CD4-positive, alpha-beta memory T cell (primary cell): ENCODE results near the gene AGTRAP. TPM values are rescaled to one million over a fixed set of nuclear protein-coding genes. Genes with fewer than 3 reads are reported as not detected.

Experiments
- CTCF ChIA-PET: fragments of 350-600 bp; sonication (Branson Sonifier 250); formaldehyde crosslinking; loops from one replicate; lab custom pipeline; 2021; ENCODE audit warnings: inconsistent platforms; ENCODE audit not compliant: partially characterized antibody; lab: Charles Lee
- POLR2A ChIA-PET: fragments of 350-600 bp; sonication (Branson Sonifier 250); formaldehyde crosslinking; loops from one replicate; lab custom pipeline; 2021; ENCODE audit not compliant: partially characterized antibody; lab: Charles Lee
- DNase-seq, 5 donors: peaks; one replicate each; pipeline versions ENCODE4 v3.0.0 to v3.0.0-alpha.2; 2020 to 2022; ENCODE audit warnings: mixed read lengths in 1 of 5
- H3K27ac ChIP-seq: one replicate; pipeline ENCODE4 v1.7.0; 2013; ENCODE audit warnings: low read depth, low read length
- H3K27me3 ChIP-seq: 2 replicates; pipeline ENCODE4 v1.7.0; 2013; ENCODE audit warnings: mild to moderate bottlenecking, low read length, moderate library complexity; ENCODE audit not compliant: insufficient read depth
- H3K36me3 ChIP-seq: 2 replicates; pipeline ENCODE4 v1.7.0; 2013; ENCODE audit warnings: mild to moderate bottlenecking, low read length, moderate library complexity; ENCODE audit not compliant: insufficient read depth
- H3K4me1 ChIP-seq: 2 replicates; pipeline ENCODE4 v1.7.0; 2013; ENCODE audit warnings: mild to moderate bottlenecking, low read length, moderate library complexity; ENCODE audit not compliant: insufficient read depth
- H3K4me3 ChIP-seq, 2 donors: one replicate each; pipeline ENCODE4 v1.7.0; 2013; ENCODE audit warnings: low read length in 2 of 2, mild to moderate bottlenecking in 1 of 2
- H3K9me3 ChIP-seq, 2 donors: one replicate each; pipeline ENCODE4 v1.7.0; 2013; ENCODE audit warnings: low read length in 2 of 2, control low read depth in 1 of 2; ENCODE audit not compliant: control insufficient read depth in 1 of 2
- H3K27ac Mint-ChIP-seq, 7 donors: one replicate each; pipeline ENCODE4 v1.8.0; 2020 to 2021; ENCODE audit warnings: mixed read lengths in 7 of 7, mild to moderate bottlenecking in 6 of 7, inconsistent platforms in 3 of 7, moderate library complexity in 3 of 7
- H3K27me3 Mint-ChIP-seq, 2 donors: one replicate each; pipeline ENCODE4 v1.8.0; 2020 to 2021; ENCODE audit warnings: mixed read lengths in 2 of 2
- H3K36me3 Mint-ChIP-seq, 2 donors: one replicate each; pipeline ENCODE4 v1.8.0; 2020 to 2021; ENCODE audit warnings: mixed read lengths in 2 of 2, inconsistent platforms in 1 of 2, mild to moderate bottlenecking in 1 of 2
- H3K4me1 Mint-ChIP-seq, 4 donors: one replicate each; pipeline ENCODE4 v1.8.0; 2020 to 2021; ENCODE audit warnings: mixed read lengths in 4 of 4, mild to moderate bottlenecking in 1 of 4
- H3K4me3 Mint-ChIP-seq, 8 donors: one replicate each; pipeline ENCODE4 v1.8.0; 2020 to 2021; ENCODE audit warnings: mixed read lengths in 8 of 8, mild to moderate bottlenecking in 7 of 8, moderate library complexity in 6 of 8, inconsistent platforms in 3 of 8
- H3K9me3 Mint-ChIP-seq, 8 donors: one replicate each; pipeline ENCODE4 v1.8.0; 2020 to 2021; ENCODE audit warnings: mixed read lengths in 8 of 8, mild to moderate bottlenecking in 5 of 8, inconsistent platforms in 3 of 8, moderate library complexity in 1 of 8
- intact Hi-C: fragments of 100-400 bp; cut with micrococcal nuclease; formaldehyde crosslinking; loops from one replicate; pipeline ENCODE4 v1.15.1; 2023
- polyA plus RNA-seq, 2 donors: library from polyadenylated mRNA; unstranded; fragments of 300-500 nt; fragmentation: Illumina TruSeq; gene quantifications; one replicate each; pipeline ENCODE4 v1.2.3, GENCODE V29; 2021
- total RNA-seq, 2 experiments: library from RNA; stranded (reverse); gene quantifications; one replicate each; pipeline ENCODE4 v1.2.3, GENCODE V29; 2021

AGTRAP gene
- total and polyA plus RNA-seq, 4 experiments from 2014 or later: 19.0 to 76.9 (median 37.5) TPM

DNA sequence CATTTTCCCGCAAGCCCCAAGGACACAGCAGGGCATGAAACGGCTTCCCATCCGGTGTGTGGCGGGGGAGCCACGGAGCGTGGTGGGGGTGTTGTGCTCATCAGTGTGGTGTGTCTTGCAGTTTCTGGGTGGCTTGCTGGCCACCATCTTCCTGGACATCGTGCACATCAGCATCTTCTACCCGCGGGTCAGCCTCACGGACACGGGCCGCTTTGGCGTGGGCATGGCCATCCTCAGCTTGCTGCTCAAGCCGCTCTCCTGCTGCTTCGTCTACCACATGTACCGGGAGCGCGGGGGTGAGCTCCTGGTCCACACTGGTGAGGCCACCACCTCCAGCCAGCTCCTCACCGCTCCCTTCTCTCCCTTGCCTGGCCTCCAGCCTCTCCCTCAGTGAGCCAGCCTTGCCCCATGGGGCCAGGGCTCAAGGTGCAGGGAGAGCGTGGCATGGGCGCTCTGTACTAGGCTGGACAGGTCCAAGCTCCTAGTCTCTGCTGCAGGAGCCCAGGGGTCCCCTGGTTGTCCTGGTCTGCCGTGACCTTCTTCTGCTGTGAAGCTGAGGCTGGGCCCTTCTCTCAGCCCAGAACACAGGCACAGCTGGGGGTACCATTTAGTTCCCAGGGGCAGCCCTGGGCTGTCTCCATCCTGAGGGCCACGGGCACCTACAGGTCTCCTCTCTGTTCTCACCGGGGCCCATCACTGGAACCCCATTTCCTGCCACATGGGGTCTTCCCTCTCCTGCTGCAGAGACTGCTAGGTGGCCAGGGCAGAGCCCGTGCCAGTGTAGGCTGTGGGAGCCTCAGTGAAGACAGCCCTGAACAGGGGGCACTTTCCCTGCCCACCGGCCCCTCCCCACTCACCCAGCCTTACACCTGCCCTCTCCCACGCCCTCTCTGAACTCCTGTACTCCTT, 12.6 kb downstream of the AGTRAP start:
- H3K27me3 Mint-ChIP-seq: no peaks in the 10 kb centered on the region
- POLR2A ChIA-PET: interaction anchor here (1.0 to 2.2 kb wide), 3 partner anchors 13 to 98 kb away, joined by 4 to 7 read pairs (median 5); partner anchors contain the start of genes AGTRAP and FBXO6
- Histone ChIP-seq H3K9me3 (no peaks in the 10 kb centered on the region), H3K27ac (no peak overlapping the region), H3K4me1 (peaks cover 9% of the 10 kb centered on the region), H3K4me3 (no peak overlapping the region), H3K36me3 (peaks cover 11% of the 10 kb centered on the region), H3K27me3 (no peaks in the 10 kb centered on the region)
- peaks cover 18 to 34% of the 10 kb centered on the region in 2 donors for H3K36me3 Mint-ChIP-seq
- no peaks in the 10 kb centered on the region for H3K9me3 Mint-ChIP-seq
- CTCF ChIA-PET: interaction anchor here (1.5 to 2.4 kb wide), 4 partner anchors 29 to 101 kb away, joined by 4 to 11 read pairs (median 5); partner anchors contain the start of gene FBXO6
- H3K27ac Mint-ChIP-seq: peak overlapping the region in 6 of 7 donors; percentile 53 to 92 (median 86)
- intact Hi-C loops: loop anchor here (1.0 kb wide), 3 partner anchors 29 to 98 kb away; partner anchors contain the start of gene FBXO6
- peaks cover 9 to 31% (median 19%) of the 10 kb centered on the region in 4 donors for H3K4me1 Mint-ChIP-seq
- DNase-seq: no peak
- H3K4me3 Mint-ChIP-seq: no peak overlapping the region

DNA sequence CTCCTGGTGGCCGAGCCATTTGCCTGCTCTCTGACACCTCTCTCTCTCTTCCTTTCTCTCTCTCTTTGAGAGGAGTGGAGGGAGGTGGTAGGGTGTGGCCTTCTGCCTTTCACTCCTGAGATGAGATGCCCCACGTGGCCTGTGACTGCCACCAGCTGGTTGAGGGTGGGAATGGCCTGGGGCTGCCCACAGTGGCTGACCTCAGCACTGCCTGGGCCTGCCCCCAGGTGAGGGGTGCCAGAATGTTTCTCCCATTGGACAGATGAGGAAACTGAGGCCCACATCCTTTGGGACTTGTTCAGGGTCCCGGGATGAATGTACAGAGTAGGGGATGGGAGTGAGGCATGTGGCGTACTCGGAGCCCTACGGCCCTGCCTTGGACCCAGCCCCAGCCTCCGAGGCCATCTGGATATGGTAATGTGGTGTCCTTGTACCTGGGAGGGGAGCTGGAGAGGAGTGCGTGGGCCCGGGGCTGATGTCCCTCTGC, 13.3 kb downstream of the AGTRAP start:
- H3K36me3 Mint-ChIP-seq: peaks cover 18 to 34% of the 10 kb centered on the region in 2 donors
- peak overlapping the region in 6 of 7 donors; percentile 53 to 92 (median 86) for H3K27ac Mint-ChIP-seq
- POLR2A ChIA-PET: interaction anchor here (1.0 to 2.2 kb wide), 3 partner anchors 14 to 99 kb away, joined by 4 to 7 read pairs (median 5); partner anchors contain the start of genes AGTRAP and FBXO6
- no peaks in the 10 kb centered on the region for H3K27me3 ChIP-seq
- H3K4me1 ChIP-seq: peaks cover 9% of the 10 kb centered on the region
- CTCF ChIA-PET: interaction anchor here (1.2 to 2.4 kb wide), 5 partner anchors 30 to 102 kb away, joined by 4 to 11 read pairs (median 4); partner anchors contain the start of gene FBXO6
- H3K4me3 ChIP-seq: no peak overlapping the region
- peaks cover 11% of the 10 kb centered on the region for H3K36me3 ChIP-seq
- no peak overlapping the region for H3K4me3 Mint-ChIP-seq
- peak; percentile 38 to 64 (median 51) for DNase-seq
- intact Hi-C loops: loop anchor here (1.0 kb wide), 3 partner anchors 30 to 99 kb away; partner anchors contain the start of gene FBXO6
- peaks cover 9 to 31% (median 19%) of the 10 kb centered on the region in 4 donors for H3K4me1 Mint-ChIP-seq
- no peak overlapping the region for H3K27ac ChIP-seq
- no peaks in the 10 kb centered on the region for H3K9me3 Mint-ChIP-seq
- no peaks in the 10 kb centered on the region for H3K27me3 Mint-ChIP-seq
- H3K9me3 ChIP-seq: no peaks in the 10 kb centered on the region

DNA sequence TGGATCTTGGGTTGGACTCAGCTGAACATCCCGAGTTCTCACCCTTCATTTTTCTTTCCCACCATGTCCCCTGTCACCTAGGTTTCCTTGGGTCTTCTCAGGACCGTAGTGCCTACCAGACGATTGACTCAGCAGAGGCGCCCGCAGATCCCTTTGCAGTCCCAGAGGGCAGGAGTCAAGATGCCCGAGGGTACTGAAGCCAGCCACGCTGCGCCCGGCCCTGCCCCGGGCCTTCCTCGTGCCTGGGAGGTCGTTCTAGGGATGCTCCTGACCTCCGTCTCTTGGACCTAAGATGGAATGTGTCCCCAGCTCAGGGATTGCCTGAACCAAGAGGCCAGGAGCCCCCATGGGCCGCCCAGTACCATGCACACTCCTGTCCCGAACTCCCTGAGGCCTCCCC, 14.1 kb downstream of the AGTRAP start:
- Mint-ChIP-seq H3K4me3 (no peak overlapping the region), H3K27ac (no peak overlapping the region), H3K9me3 (no peaks in the 10 kb centered on the region), H3K27me3 (no peaks in the 10 kb centered on the region), H3K36me3 (peaks cover 18 to 34% of the 10 kb centered on the region in 2 donors), H3K4me1 (peaks cover 7 to 27% (median 19%) of the 10 kb centered on the region in 4 donors)
- ChIA-PET CTCF (interaction anchor here (1.2 to 2.4 kb wide), 4 partner anchors 31 to 100 kb away, joined by 4 to 11 read pairs (median 5); partner anchors contain the start of gene FBXO6), POLR2A (interaction anchor here (1.6 to 2.2 kb wide), 2 partner anchors 14 to 86 kb away, joined by 5 to 7 read pairs; partner anchors contain the start of genes AGTRAP and FBXO6)
- Histone ChIP-seq H3K27ac (no peak overlapping the region), H3K36me3 (peaks cover 11% of the 10 kb centered on the region), H3K4me1 (peaks cover 9% of the 10 kb centered on the region), H3K4me3 (no peak overlapping the region), H3K27me3 (no peaks in the 10 kb centered on the region), H3K9me3 (no peaks in the 10 kb centered on the region)
- no peak for DNase-seq
- intact Hi-C loops: loop anchor here (1.0 kb wide), 3 partner anchors 31 to 100 kb away; partner anchors contain the start of gene FBXO6

DNA sequence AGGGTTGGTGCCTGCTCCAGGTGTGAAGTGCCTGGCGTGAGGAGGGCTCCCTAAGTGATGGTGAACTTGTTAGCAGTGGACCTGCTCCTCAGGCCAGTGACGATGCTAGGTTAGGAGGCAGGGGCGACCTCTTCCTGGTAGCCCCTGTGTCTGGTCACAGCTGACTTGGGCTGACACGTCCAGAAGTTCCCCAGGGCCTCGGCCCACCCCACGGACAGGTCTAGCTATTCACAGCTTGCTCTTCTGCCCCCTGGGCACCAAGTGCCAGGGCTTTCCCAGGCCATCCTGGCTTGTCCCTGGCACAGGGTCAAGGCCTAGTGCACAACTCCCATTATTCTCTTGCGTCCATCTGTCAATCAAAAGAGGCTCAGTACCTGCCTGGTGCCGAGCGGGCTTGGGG, 15.2 kb downstream of the AGTRAP start:
- Mint-ChIP-seq H3K4me1 (peaks cover 5 to 27% (median 19%) of the 10 kb centered on the region in 4 donors), H3K4me3 (no peak overlapping the region), H3K27ac (no peak overlapping the region), H3K36me3 (peaks cover 15 to 28% of the 10 kb centered on the region in 2 donors), H3K27me3 (no peaks in the 10 kb centered on the region), H3K9me3 (no peaks in the 10 kb centered on the region)
- Histone ChIP-seq H3K27ac (no peak overlapping the region), H3K4me3 (no peak overlapping the region), H3K4me1 (peaks cover 9% of the 10 kb centered on the region), H3K36me3 (peaks cover 11% of the 10 kb centered on the region), H3K27me3 (no peaks in the 10 kb centered on the region), H3K9me3 (no peaks in the 10 kb centered on the region)
- no peak for DNase-seq
- intact Hi-C loops: no loop called here
- ChIA-PET POLR2A (no interaction called here), CTCF (no interaction called here)

DNA sequence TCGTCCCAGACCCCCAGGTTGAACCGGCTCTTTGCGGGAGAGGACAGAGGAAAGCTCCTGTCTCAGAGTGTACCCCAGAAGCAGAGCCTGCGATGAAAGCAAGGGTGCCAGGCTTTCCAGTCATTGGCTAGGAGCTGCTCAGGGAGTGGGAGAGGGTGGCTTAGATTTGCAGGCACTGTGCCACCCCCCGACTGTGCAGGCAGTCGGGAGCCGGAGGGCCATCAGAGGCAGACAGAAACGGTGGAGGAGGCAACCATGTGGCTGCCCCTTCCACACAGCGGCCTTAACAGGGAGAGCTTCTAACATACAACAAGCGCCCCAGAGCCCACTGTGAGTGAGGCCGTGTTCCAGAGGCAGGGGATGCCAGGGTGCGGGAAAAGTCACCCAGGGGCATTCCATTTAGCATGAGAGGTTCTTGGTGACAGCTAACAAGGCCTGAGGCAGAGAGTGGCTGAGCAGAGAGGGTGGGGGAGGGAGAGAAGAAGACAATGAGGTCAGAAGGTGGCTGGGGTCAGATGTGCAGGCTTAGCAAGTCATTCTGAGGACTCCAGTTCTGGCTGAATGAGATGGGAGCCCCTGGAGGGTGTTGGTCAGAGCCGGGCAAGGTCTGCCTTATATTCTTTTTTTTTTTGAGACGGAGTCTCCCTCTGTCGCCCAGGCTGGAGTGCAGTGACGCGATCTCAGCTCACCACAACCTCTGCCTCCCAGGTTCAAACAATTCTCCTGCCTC, 16.6 kb downstream of the AGTRAP start:
- H3K9me3 Mint-ChIP-seq: no peaks in the 10 kb centered on the region
- Histone ChIP-seq H3K27ac (no peak overlapping the region), H3K27me3 (no peaks in the 10 kb centered on the region), H3K9me3 (no peaks in the 10 kb centered on the region), H3K4me3 (no peak overlapping the region), H3K36me3 (peaks cover 11% of the 10 kb centered on the region), H3K4me1 (peaks cover 9% of the 10 kb centered on the region)
- H3K27me3 Mint-ChIP-seq: no peaks in the 10 kb centered on the region
- peak overlapping the region in 1 of 8 donors; percentile 26 for H3K4me3 Mint-ChIP-seq
- H3K27ac Mint-ChIP-seq: peak overlapping the region in 1 of 7 donors; percentile 23
- peaks cover 4 to 17% of the 10 kb centered on the region in 2 donors for H3K36me3 Mint-ChIP-seq
- CTCF ChIA-PET: interaction anchor here (0.7 to 1.1 kb wide), 2 partner anchors 34 to 88 kb away, joined by 3 to 4 read pairs; no protein-coding TSS in a partner anchor
- no peak for DNase-seq
- peaks cover 5 to 21% (median 15%) of the 10 kb centered on the region in 4 donors for H3K4me1 Mint-ChIP-seq
- intact Hi-C loops: no loop called here
- POLR2A ChIA-PET: no interaction called here

DNA sequence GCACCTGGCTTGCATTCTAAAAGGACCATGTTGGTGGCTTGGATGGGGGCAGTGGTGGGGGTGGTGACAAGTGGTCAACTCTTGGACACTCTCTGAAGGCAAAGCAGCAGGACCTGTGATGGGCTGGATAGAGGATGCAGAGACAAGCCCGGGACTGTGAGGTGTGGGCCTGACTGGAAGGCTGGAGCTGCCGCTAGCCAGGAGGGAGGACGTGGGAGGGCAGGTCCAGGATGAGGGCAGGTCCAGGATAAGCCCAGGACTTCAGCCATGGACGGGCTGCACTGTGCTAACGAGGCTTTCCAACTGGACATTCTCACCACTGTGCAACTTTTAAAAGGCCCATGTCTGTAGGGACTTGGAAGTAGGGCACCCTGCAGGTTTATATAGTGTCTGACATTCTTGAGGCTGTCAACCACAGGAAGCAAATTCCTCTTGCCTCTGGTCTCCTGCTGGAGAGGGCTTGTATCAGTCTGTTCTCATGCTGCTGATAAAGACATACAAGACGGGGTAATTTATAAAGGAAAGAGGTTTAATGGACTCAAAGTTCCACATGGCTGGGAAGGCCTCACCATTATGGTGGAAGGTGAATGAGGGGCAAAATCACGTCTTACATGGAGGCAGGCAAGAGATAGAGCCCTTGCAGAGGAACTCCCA, 17.7 kb downstream of the AGTRAP start:
- H3K36me3 Mint-ChIP-seq: peaks cover 4 to 17% of the 10 kb centered on the region in 2 donors
- peaks cover 11% of the 10 kb centered on the region for H3K36me3 ChIP-seq
- H3K9me3 ChIP-seq: no peaks in the 10 kb centered on the region
- H3K4me1 Mint-ChIP-seq: peaks cover 5 to 21% (median 14%) of the 10 kb centered on the region in 4 donors
- no peak overlapping the region for H3K4me3 Mint-ChIP-seq
- no peak overlapping the region for H3K27ac ChIP-seq
- H3K4me1 ChIP-seq: peaks cover 6% of the 10 kb centered on the region
- DNase-seq: no peak
- peak overlapping the region in 2 of 7 donors; percentile 42 to 62 for H3K27ac Mint-ChIP-seq
- ChIA-PET CTCF (interaction anchor here (0.9 kb wide), 1 partner anchor 91 kb away, joined by 3 read pairs; no protein-coding TSS in a partner anchor), POLR2A (no interaction called here)
- no peak overlapping the region for H3K4me3 ChIP-seq
- H3K27me3 Mint-ChIP-seq: peaks cover 0 to 2% of the 10 kb centered on the region in 2 donors
- intact Hi-C loops: no loop called here
- H3K27me3 ChIP-seq: no peaks in the 10 kb centered on the region
- no peaks in the 10 kb centered on the region for H3K9me3 Mint-ChIP-seq
